GM12878 (cell line): ENCODE results near the gene RUNX3. TPM values are rescaled to one million over a fixed set of nuclear protein-coding genes. Genes with fewer than 3 reads are reported as not detected.

ENCODE experiments used
- ATAC-seq: fragments of 200-7000 bp; cut with Tn5 transposase; 3 replicates; pipeline ENCODE4 v1.9.1; 2020; ENCODE audit warnings: mild to moderate bottlenecking, moderate library complexity
- BruUV-seq: library from RNA; stranded (reverse); fragments of 400-500 nt; replicated peaks from 2 replicates; lab custom pipeline; 2021; lab: Mats Ljungman, UMichigan
- CTCF ChIA-PET: fragments of 300-600 bp; sonication (Branson Sonifier 250); formaldehyde crosslinking; extraction: SDS; loops from one replicate; lab custom pipeline; 2021; ENCODE audit warnings: inconsistent platforms; lab: Yijun Ruan, JAX
- POLR2A ChIA-PET: fragments of 350-600 bp; formaldehyde crosslinking; extraction: SDS; loops from one replicate; lab custom pipeline; 2021; ENCODE audit warnings: inconsistent platforms; lab: Charles Lee
- RAD21 ChIA-PET: fragments of 300-600 bp; sonication (Branson Sonifier 250); formaldehyde crosslinking; loops from one replicate; lab custom pipeline; 2023; ENCODE audit warnings: antibody characterized with exemption; ENCODE audit not compliant: unreplicated experiment; lab: Charles Lee
- SMC1A ChIA-PET: fragments of 300-600 bp; sonication (Branson Sonifier 250); formaldehyde crosslinking; loops from one replicate; lab custom pipeline; 2023; ENCODE audit not compliant: unreplicated experiment, uncharacterized antibody; lab: Charles Lee
- DNase-seq: peaks from one replicate; pipeline ENCODE4 v3.0.0-alpha.2; 2011; ENCODE audit warnings: low read depth, low spot score
- FAIRE-seq: peaks from 3 replicates; lab custom pipeline; 2011; peaks lifted over from hg19 to GRCh38; lab: Jason Lieb, UNC
- H2AFZ ChIP-seq: 2 replicates; pipeline ENCODE4 v1.6.0; 2011; ENCODE audit warnings: low read depth, low read length, control low read depth; ENCODE audit not compliant: control insufficient read depth
- H3K27ac ChIP-seq: 2 replicates; pipeline ENCODE4 v1.5.1; 2011; ENCODE audit warnings: control low read depth; ENCODE audit not compliant: control insufficient read depth, insufficient read depth
- H3K27me3 ChIP-seq, 2 experiments: replicated peaks in 1 of 2; 2 replicates each; pipeline versions ENCODE4 v1.6.0 to v1.6.1; 2011; ENCODE audit warnings: low read length in 1 of 2; ENCODE audit not compliant: control insufficient read depth in 2 of 2, insufficient read depth in 2 of 2
- H3K36me3 ChIP-seq, 2 experiments: 2 replicates each; pipeline ENCODE4 v1.5.1; 2011; ENCODE audit warnings: low read length in 1 of 2; ENCODE audit not compliant: control insufficient read depth in 2 of 2, insufficient read depth in 2 of 2
- H3K4me1 ChIP-seq: 2 replicates; pipeline ENCODE4 v1.6.1; 2011; ENCODE audit warnings: mild to moderate bottlenecking, low read length, moderate library complexity, mixed read lengths; ENCODE audit not compliant: control insufficient read depth, insufficient read depth
- H3K4me2 ChIP-seq: 2 replicates; pipeline ENCODE4 v1.6.0; 2011; ENCODE audit warnings: control low read depth; ENCODE audit not compliant: control insufficient read depth, insufficient read depth
- H3K4me3 ChIP-seq: fragments of 200-600 bp; sonication (generic); 2 replicates; pipeline ENCODE4 v1.5.1; 2016
- H3K79me2 ChIP-seq: 2 replicates; pipeline ENCODE4 v1.6.0; 2011; ENCODE audit warnings: low read length; ENCODE audit not compliant: control insufficient read depth, insufficient read depth
- H3K9ac ChIP-seq: 2 replicates; pipeline ENCODE4 v1.8.0; 2011; ENCODE audit warnings: low read length, control low read depth, mixed read lengths; ENCODE audit not compliant: control insufficient read depth, insufficient read depth
- H3K9me3 ChIP-seq: replicated peaks from 3 replicates; pipeline ENCODE4 v1.5.1; 2011; ENCODE audit warnings: mild to moderate bottlenecking, low read length; ENCODE audit not compliant: control insufficient read depth, insufficient read depth
- H4K20me1 ChIP-seq: 2 replicates; pipeline ENCODE4 v1.6.0; 2011; ENCODE audit not compliant: control insufficient read depth, insufficient read depth
- BACH1 ChIP-seq: fragments of 450-650 bp; IDR thresholded peaks from 2 replicates; pipeline ENCODE4 v1.6.1; 2017; ENCODE audit warnings: mild to moderate bottlenecking, borderline replicate concordance
- BHLHE40 ChIP-seq, 2 experiments: fragments of 450-650 bp in 1 of 2; IDR thresholded peaks; 2 replicates each; pipeline ENCODE4 v1.6.1; 2011 to 2017; ENCODE audit warnings: low read depth in 2 of 2, borderline replicate concordance in 1 of 2, improper control_type of control experiment in 1 of 2, low read length in 1 of 2, mild to moderate bottlenecking in 1 of 2
- CHD1 ChIP-seq: IDR thresholded peaks from 2 replicates; pipeline ENCODE4 v1.6.1; 2012; ENCODE audit warnings: low read depth, low read length, improper control_type of control experiment
- CTCF ChIP-seq, 3 experiments: IDR thresholded peaks in 2 of 3; conservative IDR thresholded peaks in 1 of 3; 2 replicates each; pipeline ENCODE4 v1.5.1; 2011; ENCODE audit warnings: low read depth in 3 of 3, low read length in 3 of 3, mild to moderate bottlenecking in 3 of 3, control low read depth in 2 of 3, moderate library complexity in 2 of 3, inconsistent platforms in 1 of 3, mixed read lengths in 1 of 3; ENCODE audit not compliant: control insufficient read depth in 2 of 3, insufficient read depth in 1 of 3; ENCODE audit errors: extremely low read depth in 1 of 3
- FOXM1 ChIP-seq: IDR thresholded peaks from 2 replicates; pipeline ENCODE4 v1.6.1; 2012; ENCODE audit warnings: low read depth, mild to moderate bottlenecking, inconsistent platforms, low read length, moderate library complexity
- IKZF1 ChIP-seq: fragments of 450-650 bp; conservative IDR thresholded peaks from 2 replicates; pipeline ENCODE4 v1.6.1; 2017; ENCODE audit warnings: antibody characterized with exemption, mild to moderate bottlenecking
- POLR2A ChIP-seq: IDR thresholded peaks from 2 replicates; pipeline ENCODE4 v1.6.1; 2011; ENCODE audit warnings: low read depth, mild to moderate bottlenecking, low read length
- POLR2AphosphoS5 ChIP-seq: IDR thresholded peaks from 2 replicates; pipeline ENCODE4 v1.6.1; 2011; ENCODE audit warnings: mild to moderate bottlenecking, low read length, inconsistent platforms
- RCOR1 ChIP-seq: conservative IDR thresholded peaks from 2 replicates; pipeline ENCODE4 v1.6.1; 2012; ENCODE audit warnings: low read depth, low read length, improper control_type of control experiment
- SMAD5 ChIP-seq: IDR thresholded peaks from 2 replicates; pipeline ENCODE4 v1.6.1; 2016; ENCODE audit warnings: antibody characterized with exemption, low read depth
- STAT3 ChIP-seq: IDR thresholded peaks from 2 replicates; pipeline ENCODE4 v1.6.1; 2011; ENCODE audit warnings: low read depth, low read length, improper control_type of control experiment
- ZBTB33 ChIP-seq: fragments of 450-650 bp; IDR thresholded peaks from 2 replicates; pipeline ENCODE4 v1.6.1; 2017; ENCODE audit warnings: mild to moderate bottlenecking
- WGBS: methylation state at CpG from one replicate; pipeline ENCODE4 v1.1.6; 2016; ENCODE audit warnings: low lambda C conversion rate; ENCODE audit not compliant: insufficient replicate concordance, insufficient coverage; ENCODE audit errors: missing lambda C conversion rate; 5-methylcytosine and 5-hydroxymethylcytosine counted together
- in situ Hi-C: fragments of 300-500 bp; cut with MboI; formaldehyde crosslinking; loops from 9 replicates; pipeline ENCODE4 v1.14.3; 2018; ENCODE audit warnings: mixed read lengths
- intact Hi-C: fragments of 100-400 bp; cut with micrococcal nuclease; formaldehyde crosslinking; loops from one replicate; pipeline ENCODE4 v1.14.2; 2022; ENCODE audit not compliant: unreplicated experiment
- polyA plus RNA-seq, 11 experiments: library from polyadenylated mRNA; depleted of rRNA in 4 of 11; unstranded in 6 of 11; stranded (reverse) in 5 of 11; fragments of >200 nt; fragmentation: Nextera tagmentation in 4 of 11; fragmentation: Illumina TruSeq in 1 of 11; extraction: Ambion mirVana in 4 of 11; extraction: Trizol in 1 of 11; gene quantifications; 1 replicate in 1 of 11; 2 replicates in 10 of 11; pipeline versions ENCODE4 v1.2.1 to v1.2.3, GENCODE V29; 2011 to 2016; ENCODE audit warnings: inconsistent platforms in 2 of 11, missing spikeins in 2 of 11, low read depth in 1 of 11
- total RNA-seq, 4 experiments: library from RNA; depleted of rRNA in 3 of 4; stranded (reverse); fragments of >200 nt in 3 of 4; fragmentation: Illumina TruSeq in 1 of 4; extraction: Trizol in 1 of 4; gene quantifications; 2 replicates each; pipeline versions ENCODE4 v1.2.1 to v1.2.3, GENCODE V29; 2013 to 2021

RUNX3 gene
- total and polyA plus RNA-seq, 10 of the 15 experiments (the other 5 are each of a cell fraction or from before 2014, with no cell fraction given), result 19.0 to 151 (median 31.4) TPM

DNA sequence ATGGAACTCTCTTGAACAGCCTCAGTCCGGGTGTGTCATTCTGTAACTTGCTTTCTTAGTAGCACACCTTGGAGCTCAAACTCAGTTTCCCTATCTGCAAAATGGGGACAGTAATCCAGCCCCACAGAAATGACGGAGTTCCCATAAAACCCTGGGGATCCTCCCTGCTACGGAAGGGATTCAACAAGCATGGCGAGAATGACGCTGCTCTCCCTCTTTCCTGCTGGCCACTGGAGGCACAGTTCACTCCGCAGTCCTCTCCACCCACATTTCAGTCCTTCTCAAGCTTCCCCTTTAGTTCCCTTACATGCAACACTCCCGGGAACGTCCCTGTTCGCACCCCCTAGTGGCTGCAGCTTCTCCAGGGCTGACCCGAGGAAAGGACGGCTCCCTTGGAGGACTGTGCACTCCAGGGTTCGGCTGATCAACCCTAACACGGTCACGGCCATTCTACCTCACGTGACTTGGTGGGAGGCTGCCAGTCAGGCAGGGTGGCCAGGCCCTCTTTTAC lies 20.6 kb downstream of the RUNX3 start:
- RAD21 ChIA-PET, result no interaction called here
- WGBS, result 92% methylated on average over 15 of the region's 15 CpGs

More for the DNA sequence above, 20.6 kb downstream of the RUNX3 start:
- H3K4me2 ChIP-seq, result no peak overlapping the region
- H3K9me3 ChIP-seq, result no peaks in the 10 kb centered on the region
- no peaks in the 10 kb centered on the region for H3K27me3 ChIP-seq
- DNase-seq (no peak), FAIRE-seq (no peak), ATAC-seq (no peak)
- POLR2A ChIA-PET, result no interaction called here
- CTCF ChIA-PET, result interaction anchor here (0.9 to 2.4 kb wide), 2 partner anchors 11 to 18 kb away, joined by 5 read pairs; no protein-coding TSS in a partner anchor
- peaks cover 29% of the 10 kb centered on the region for H4K20me1 ChIP-seq
- in situ Hi-C loops (no loop called here), intact Hi-C loops (no loop called here)
- no peaks in the 10 kb centered on the region for H3K4me1 ChIP-seq
- TF ChIP-seq FOXM1, result no peak
- TF ChIP-seq BHLHE40 (IDR thresholded peaks at IDR 0.05; ENCODE audit: borderline replicate concordance in 1 of 2, low read depth in 2 of 2, low read length in 1 of 2), result no peak
- peak; percentile 29; the same call in 1 of the 2 replicates for TF ChIP-seq IKZF1
- TF ChIP-seq RCOR1, result no peak
- no peak for TF ChIP-seq ZBTB33
- no peak for TF ChIP-seq STAT3
- 0 out of 2 replicates have a peak, but pooled peaks have one; percentile 28 for TF ChIP-seq POLR2AphosphoS5
- TF ChIP-seq SMAD5, result 0 out of 2 replicates have a peak, but pooled peaks have one; percentile 32
- 0 out of 6 replicates have a peak, but pooled peaks of 1 of the 3 experiments have one; percentile 3 for TF ChIP-seq CTCF (IDR thresholded peaks at IDR 0.05 in 2 of 3, conservative IDR thresholded peaks at IDR 0.05 in 1 of 3; ENCODE audit: control insufficient read depth in 2 of 3, extremely low read depth in 1 of 3, insufficient read depth in 1 of 3, low read depth in 3 of 3, low read length in 3 of 3)
- no peak for TF ChIP-seq CHD1
- peak; percentile 54; the same call in 1 of the 2 replicates for TF ChIP-seq POLR2A
- TF ChIP-seq BACH1, result no peak
- peaks cover 59 to 84% of the 10 kb centered on the region in 2 experiments for H3K36me3 ChIP-seq
- TSS peak; percentile 3 for BruUV-seq
- H3K9ac ChIP-seq, result no peak overlapping the region
- SMC1A ChIA-PET, result no interaction called here
- no peak overlapping the region for H3K4me3 ChIP-seq
- H3K27ac ChIP-seq, result no peak overlapping the region
- no peak overlapping the region for H2AFZ ChIP-seq
- H3K79me2 ChIP-seq, result peaks cover 18% of the 10 kb centered on the region
